ENCODE results near the gene EPHA6.

EPHA6 gene

DNA sequence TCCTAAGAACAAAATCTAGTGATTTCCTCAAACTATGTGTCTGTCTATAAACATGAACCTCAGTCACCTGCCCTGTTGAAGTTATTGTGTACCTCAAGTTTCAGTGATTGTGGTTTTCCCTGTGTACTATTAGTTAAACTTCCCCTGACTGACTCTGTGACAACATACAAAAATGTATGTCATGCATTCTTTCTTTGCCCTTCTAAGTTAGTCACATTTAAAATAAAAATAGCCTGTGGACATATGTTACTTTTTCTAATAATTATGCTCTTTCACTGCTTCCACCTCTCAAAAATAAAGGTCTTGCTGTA is 29.8 kb downstream of the EPHA6 start:
- H3K4me3 ChIP-seq (ENCODE audit: low read depth, low read length), result no peak overlapping the region
- in situ Hi-C loops (cut with HindIII; ENCODE audit: low sequenced_read_pairs), result no loop called here
- TF ChIP-seq, protein P1, sequence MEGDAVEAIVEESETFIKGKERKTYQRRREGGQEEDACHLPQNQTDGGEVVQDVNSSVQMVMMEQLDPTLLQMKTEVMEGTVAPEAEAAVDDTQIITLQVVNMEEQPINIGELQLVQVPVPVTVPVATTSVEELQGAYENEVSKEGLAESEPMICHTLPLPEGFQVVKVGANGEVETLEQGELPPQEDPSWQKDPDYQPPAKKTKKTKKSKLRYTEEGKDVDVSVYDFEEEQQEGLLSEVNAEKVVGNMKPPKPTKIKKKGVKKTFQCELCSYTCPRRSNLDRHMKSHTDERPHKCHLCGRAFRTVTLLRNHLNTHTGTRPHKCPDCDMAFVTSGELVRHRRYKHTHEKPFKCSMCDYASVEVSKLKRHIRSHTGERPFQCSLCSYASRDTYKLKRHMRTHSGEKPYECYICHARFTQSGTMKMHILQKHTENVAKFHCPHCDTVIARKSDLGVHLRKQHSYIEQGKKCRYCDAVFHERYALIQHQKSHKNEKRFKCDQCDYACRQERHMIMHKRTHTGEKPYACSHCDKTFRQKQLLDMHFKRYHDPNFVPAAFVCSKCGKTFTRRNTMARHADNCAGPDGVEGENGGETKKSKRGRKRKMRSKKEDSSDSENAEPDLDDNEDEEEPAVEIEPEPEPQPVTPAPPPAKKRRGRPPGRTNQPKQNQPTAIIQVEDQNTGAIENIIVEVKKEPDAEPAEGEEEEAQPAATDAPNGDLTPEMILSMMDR (IDR thresholded peaks at IDR 0.05; ENCODE audit: low read depth, low read length), result no peak
- no peak for DNase-seq (ENCODE audit: low read depth, low spot score)

DNA sequence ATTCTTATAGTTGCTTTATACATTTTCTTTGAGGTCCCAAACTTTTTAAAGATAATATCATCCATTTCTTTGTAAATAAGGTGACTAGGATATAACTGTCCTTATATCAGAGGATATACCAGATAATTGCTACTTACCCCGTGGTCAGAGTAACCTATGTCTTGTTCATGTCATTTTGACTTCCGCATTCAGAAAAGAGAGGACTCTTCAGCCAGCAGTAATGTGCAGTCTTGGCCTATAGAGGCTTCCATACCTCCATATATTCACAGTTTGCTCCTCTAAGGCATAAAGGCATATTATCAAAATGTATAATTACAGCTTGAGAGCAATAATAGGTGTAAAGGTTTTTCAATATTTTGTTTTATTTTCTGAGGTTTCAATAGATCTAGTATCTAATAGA is 38.5 kb downstream of the EPHA6 start:
- DNase-seq (ENCODE audit: low read depth, low spot score), result no peak
- TF ChIP-seq, protein P1 (IDR thresholded peaks at IDR 0.05; ENCODE audit: low read depth, low read length), result no peak
- in situ Hi-C loops (cut with HindIII; ENCODE audit: low sequenced_read_pairs), result no loop called here
- no peak overlapping the region for H3K4me3 ChIP-seq (ENCODE audit: low read depth, low read length)

DNA sequence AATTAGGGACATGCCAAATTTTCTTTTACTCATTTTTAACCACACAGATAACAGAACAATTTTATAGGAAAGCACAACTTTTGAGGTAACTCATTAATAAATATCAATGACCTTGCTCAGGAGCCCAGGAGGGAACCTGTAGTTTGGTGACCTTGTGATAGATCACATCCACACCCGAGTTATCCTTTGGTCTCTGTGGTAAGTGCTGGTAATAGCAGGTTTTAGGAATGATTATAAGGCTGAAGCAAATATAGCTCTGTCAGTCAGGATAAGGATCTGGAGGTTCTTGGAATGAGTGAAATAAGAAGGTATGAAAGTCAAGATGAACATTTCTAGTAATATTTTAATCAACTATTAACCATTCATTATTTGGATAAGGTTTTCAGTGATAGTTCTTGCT is 46.5 kb downstream of the EPHA6 start:
- TF ChIP-seq, protein P1 (IDR thresholded peaks at IDR 0.05; ENCODE audit: low read depth, low read length), result no peak
- no peak overlapping the region for H3K4me3 ChIP-seq (ENCODE audit: low read depth, low read length)
- in situ Hi-C loops (cut with HindIII; ENCODE audit: low sequenced_read_pairs), result no loop called here
- no peak for DNase-seq (ENCODE audit: low read depth, low spot score)

DNA sequence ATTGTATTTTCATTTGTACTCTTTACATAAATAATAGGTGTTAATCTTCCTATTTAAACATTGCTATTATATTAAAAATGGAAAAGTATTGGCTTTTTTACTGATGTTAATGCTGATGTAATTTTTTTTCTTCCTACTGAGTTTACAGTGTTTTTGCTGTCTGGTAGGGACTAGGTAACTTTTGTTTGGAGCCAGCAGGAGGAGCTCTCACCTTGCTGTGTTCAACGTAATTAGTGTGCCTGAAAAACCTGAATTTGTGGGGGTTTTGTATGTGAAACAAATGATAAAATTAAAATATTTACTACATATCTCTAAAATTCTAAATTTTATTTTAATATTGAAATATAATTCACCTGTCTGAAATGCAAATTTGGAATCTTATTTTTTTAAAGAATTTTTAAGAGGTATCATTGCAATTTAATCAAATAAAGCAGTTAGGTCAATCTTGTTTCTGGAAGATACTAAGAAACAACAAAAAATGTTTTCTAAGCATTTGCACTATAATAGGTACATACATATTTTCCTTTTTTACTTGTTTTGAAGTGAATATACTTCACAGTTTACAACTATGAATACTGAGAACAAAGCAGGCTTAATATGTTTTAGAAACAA is 48.8 kb downstream of the EPHA6 start:
- no peak overlapping the region for H3K4me3 ChIP-seq (ENCODE audit: low read depth, low read length)
- in situ Hi-C loops (cut with HindIII; ENCODE audit: low sequenced_read_pairs), result no loop called here
- TF ChIP-seq, protein P1 (IDR thresholded peaks at IDR 0.05; ENCODE audit: low read depth, low read length), result peak; percentile 69
- peak; percentile 34 for DNase-seq (ENCODE audit: low read depth, low spot score)

DNA sequence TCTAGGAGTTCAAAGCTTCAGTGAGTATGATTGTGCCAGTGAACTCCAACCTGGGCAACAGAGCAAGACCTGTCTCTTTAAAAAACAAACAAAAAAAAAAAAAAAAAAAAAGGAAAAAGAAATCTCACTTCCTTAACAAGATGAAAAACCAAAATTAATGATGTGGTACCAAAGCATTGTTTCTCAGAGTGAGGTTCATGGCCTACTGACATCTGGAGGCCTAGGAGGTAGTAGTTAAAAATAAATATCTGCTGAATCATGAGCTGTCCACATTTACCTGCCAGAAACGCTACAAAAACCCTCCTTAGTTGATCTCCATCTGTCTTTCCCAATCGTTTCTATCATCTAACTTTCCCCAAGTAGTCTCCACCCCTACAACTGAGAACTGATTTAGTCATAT is 51.2 kb downstream of the EPHA6 start:
- no peak overlapping the region for H3K4me3 ChIP-seq (ENCODE audit: low read depth, low read length)
- DNase-seq (ENCODE audit: low read depth, low spot score), result no peak
- in situ Hi-C loops (cut with HindIII; ENCODE audit: low sequenced_read_pairs), result no loop called here
- TF ChIP-seq, protein P1 (IDR thresholded peaks at IDR 0.05; ENCODE audit: low read depth, low read length), result no peak

DNA sequence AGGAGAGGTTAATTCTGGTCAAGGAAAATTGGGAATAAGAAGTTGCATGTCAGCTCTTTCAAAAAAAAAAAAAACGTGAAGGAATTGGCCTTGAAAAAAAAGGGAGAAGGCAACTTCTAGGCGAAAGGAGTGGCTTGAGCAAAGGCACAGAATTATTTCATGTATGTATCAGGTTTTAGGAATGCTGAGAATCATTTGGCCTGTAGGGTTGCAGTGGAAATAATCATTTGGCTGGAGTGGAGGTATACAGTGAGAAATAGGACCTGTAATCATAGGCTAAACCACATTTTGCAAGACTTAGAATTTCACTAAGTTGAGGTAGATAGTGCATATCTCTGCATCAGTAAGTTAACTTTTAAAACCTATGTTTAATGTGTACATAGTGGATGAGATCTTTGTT is 54.9 kb downstream of the EPHA6 start:
- H3K4me3 ChIP-seq (ENCODE audit: low read depth, low read length), result no peak overlapping the region
- DNase-seq (ENCODE audit: low read depth, low spot score), result no peak
- TF ChIP-seq, protein P1 (IDR thresholded peaks at IDR 0.05; ENCODE audit: low read depth, low read length), result no peak

DNA sequence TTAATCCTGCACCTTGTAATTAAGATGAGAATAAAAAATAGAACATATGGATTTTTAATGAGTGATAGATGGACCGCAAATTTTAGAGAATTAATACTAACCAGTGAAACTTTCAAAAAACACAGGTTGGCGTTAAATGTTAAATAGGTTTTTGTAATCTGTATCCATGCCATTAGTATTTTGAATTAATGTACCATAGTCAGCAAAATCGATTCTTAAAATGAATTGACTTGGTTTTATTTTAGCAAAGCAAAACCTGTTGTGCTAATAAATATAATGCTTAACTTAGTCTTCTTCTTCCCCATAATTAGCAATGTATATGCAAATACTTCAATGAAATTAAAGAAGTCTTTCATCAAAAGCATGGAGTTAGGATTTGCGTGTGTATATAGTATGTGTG is 63.1 kb downstream of the EPHA6 start:
- no peak for DNase-seq (ENCODE audit: low read depth, low spot score)
- H3K4me3 ChIP-seq (ENCODE audit: low read depth, low read length), result no peak overlapping the region
- TF ChIP-seq, protein P1 (IDR thresholded peaks at IDR 0.05; ENCODE audit: low read depth, low read length), result no peak
- in situ Hi-C loops (cut with HindIII; ENCODE audit: low sequenced_read_pairs), result no loop called here

More for the DNA sequence above, 54.9 kb downstream of the EPHA6 start:
- in situ Hi-C loops (cut with HindIII; ENCODE audit: low sequenced_read_pairs), result no loop called here
